A673 (cell line): ENCODE data around the gene CDKN2A. TPM values are rescaled to one million over a fixed set of nuclear protein-coding genes. Genes with fewer than 3 reads are reported as not detected.

ENCODE experiments used
- BruUV-seq: library from RNA; stranded (reverse); fragments of 400-500 nt; replicated peaks from 2 replicates; lab custom pipeline; 2021; lab: Mats Ljungman, UMichigan
- CTCF ChIA-PET: fragments of 300-600 bp; sonication (Branson Sonifier 250); formaldehyde crosslinking; loops from one replicate; lab custom pipeline; 2022; ENCODE audit warnings: antibody characterized with exemption; lab: Charles Lee
- POLR2A ChIA-PET: fragments of 300-600 bp; sonication (Branson Sonifier 250); formaldehyde crosslinking; loops from one replicate; lab custom pipeline; 2022; ENCODE audit warnings: antibody characterized with exemption; ENCODE audit not compliant: low non-redundant PET; lab: Charles Lee
- DNase-seq: peaks from one replicate; pipeline ENCODE4 v3.0.0-alpha.2; 2015; ENCODE audit warnings: low spot score
- H3K27ac ChIP-seq: fragments of 200-600 bp; sonication (generic); 2 replicates; pipeline ENCODE4 v1.5.1; 2016; ENCODE audit warnings: mixed run types, low read depth, mild to moderate bottlenecking, mixed read lengths, antibody characterized with exemption, low read length; ENCODE audit not compliant: poor library complexity, severe bottlenecking
- H3K27me3 ChIP-seq: fragments of 200-600 bp; sonication (generic); replicated peaks from 2 replicates; pipeline ENCODE4 v1.6.1; 2017; ENCODE audit warnings: mixed run types, low read depth, mild to moderate bottlenecking, mixed read lengths, antibody characterized with exemption, low read length; ENCODE audit not compliant: insufficient read depth, poor library complexity
- H3K36me3 ChIP-seq: fragments of 200-600 bp; sonication (generic); 2 replicates; pipeline ENCODE4 v1.6.1; 2016; ENCODE audit warnings: mixed run types, mild to moderate bottlenecking, mixed read lengths, antibody characterized with exemption, low read length; ENCODE audit not compliant: insufficient read depth, poor library complexity, severe bottlenecking
- H3K4me1 ChIP-seq: fragments of 200-600 bp; sonication (generic); 2 replicates; pipeline ENCODE4 v1.6.1; 2017; ENCODE audit warnings: mixed run types, mild to moderate bottlenecking, mixed read lengths, antibody characterized with exemption, low read length; ENCODE audit not compliant: insufficient read depth, poor library complexity, severe bottlenecking
- H3K4me3 ChIP-seq: fragments of 200-600 bp; sonication (generic); 2 replicates; pipeline ENCODE4 v1.5.1; 2016; ENCODE audit warnings: low read depth, mixed run types, mild to moderate bottlenecking, mixed read lengths, low read length; ENCODE audit not compliant: poor library complexity, severe bottlenecking
- H3K9me3 ChIP-seq: fragments of 200-600 bp; sonication (generic); 2 replicates; pipeline ENCODE4 v1.6.1; 2016; ENCODE audit warnings: mixed run types, low read depth, mild to moderate bottlenecking, mixed read lengths, antibody characterized with exemption, low read length; ENCODE audit not compliant: poor library complexity, severe bottlenecking
- EZH2 ChIP-seq: fragments of 200-600 bp; sonication (generic); IDR thresholded peaks from 2 replicates; pipeline ENCODE4 v1.6.1; 2017; ENCODE audit warnings: borderline replicate concordance, low read depth, mild to moderate bottlenecking, mixed read lengths, antibody characterized with exemption, low read length; ENCODE audit not compliant: poor library complexity, severe bottlenecking
- intact Hi-C: fragments of 100-400 bp; cut with micrococcal nuclease; formaldehyde crosslinking; loops from one replicate; pipeline ENCODE4 v1.10.0; 2022; ENCODE audit not compliant: unreplicated experiment
- total RNA-seq: library from RNA; stranded (reverse); gene quantifications from 2 replicates; pipeline ENCODE4 v1.2.3, GENCODE V29; 2021
- TF ChIP-seq, protein P1 (sequence below): fragments of 300-800, 200-600 bp; sonication (generic); conservative IDR thresholded peaks from 2 replicates; pipeline ENCODE4 v1.5.1; 2017; ENCODE audit warnings: low read depth, mild to moderate bottlenecking, antibody characterized with exemption, low read length, moderate library complexity, mixed read lengths

The CDKN2A gene
- total RNA-seq, 1 experiment from 2014 or later, result not detected

DNA sequence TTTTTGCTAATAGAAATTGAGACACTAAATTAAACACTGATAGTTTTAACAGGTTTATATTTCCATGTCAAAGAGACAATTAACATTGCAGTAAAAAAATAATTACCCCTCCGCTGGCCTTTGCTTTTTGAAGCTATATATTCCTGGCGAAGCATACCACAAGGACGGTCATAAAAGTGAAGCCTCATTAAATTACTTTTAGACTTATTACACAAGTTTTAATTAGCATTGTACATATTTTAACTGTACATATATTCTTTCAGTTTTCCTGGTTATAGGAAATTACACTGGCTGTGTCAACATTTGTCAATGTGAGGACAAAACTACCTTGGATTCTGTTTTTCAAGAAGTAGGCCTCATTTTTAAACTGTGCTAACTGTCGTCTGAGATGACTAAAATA is 1.2 kb downstream of the CDKN2A start:
- ChIA-PET POLR2A (no interaction called here), CTCF (no interaction called here)
- intact Hi-C loops, result no loop called here
- Histone ChIP-seq H3K36me3 (no peaks in the 10 kb centered on the region), H3K4me3 (no peak overlapping the region), H3K27ac (no peak overlapping the region), H3K4me1 (no peaks in the 10 kb centered on the region), H3K9me3 (no peaks in the 10 kb centered on the region), H3K27me3 (no peaks in the 10 kb centered on the region)
- no peak for TF ChIP-seq EZH2
- TF ChIP-seq, protein P1, sequence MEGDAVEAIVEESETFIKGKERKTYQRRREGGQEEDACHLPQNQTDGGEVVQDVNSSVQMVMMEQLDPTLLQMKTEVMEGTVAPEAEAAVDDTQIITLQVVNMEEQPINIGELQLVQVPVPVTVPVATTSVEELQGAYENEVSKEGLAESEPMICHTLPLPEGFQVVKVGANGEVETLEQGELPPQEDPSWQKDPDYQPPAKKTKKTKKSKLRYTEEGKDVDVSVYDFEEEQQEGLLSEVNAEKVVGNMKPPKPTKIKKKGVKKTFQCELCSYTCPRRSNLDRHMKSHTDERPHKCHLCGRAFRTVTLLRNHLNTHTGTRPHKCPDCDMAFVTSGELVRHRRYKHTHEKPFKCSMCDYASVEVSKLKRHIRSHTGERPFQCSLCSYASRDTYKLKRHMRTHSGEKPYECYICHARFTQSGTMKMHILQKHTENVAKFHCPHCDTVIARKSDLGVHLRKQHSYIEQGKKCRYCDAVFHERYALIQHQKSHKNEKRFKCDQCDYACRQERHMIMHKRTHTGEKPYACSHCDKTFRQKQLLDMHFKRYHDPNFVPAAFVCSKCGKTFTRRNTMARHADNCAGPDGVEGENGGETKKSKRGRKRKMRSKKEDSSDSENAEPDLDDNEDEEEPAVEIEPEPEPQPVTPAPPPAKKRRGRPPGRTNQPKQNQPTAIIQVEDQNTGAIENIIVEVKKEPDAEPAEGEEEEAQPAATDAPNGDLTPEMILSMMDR, result no peak
- no TSS peak for BruUV-seq
- no peak for DNase-seq

DNA sequence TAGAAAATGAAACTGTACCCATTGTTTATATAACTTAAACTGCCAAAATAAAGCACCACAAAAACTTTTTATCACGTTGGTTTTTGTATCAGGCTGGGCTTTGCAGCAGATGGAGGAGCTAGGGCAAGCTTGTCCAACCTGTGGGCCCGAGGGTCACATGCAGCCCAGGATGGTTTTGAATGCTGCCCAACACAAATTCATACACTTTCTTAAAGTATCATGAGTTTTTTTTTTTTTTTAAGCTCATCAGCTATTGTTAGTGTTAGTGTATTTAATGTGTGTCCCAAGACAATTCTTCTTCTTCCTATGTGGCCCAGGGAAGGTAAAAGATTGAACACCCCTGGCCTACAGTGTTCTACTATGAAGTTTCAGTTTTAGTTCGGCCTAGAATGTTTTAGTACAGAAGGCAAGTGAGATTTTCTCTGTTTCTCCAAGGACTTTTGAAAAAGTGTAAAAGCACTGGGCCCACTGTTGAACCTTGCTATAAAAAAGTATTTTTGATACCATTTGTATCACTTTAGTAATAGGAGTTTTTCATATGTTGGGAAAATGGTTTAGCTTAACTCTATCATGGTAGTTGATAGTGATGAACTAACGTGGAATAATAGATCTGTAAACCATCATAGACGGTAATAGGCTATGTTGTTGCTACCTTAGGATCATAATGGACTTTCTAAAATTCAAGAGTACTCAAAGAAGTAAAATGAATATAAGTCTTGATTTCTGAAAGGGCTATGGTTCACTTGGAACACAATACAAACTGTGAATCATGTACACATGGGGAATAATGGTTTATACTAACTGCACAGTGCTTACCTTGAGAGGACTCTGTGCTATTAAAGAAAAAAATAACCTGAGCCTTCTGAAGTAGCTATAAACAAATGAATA is 2.9 kb downstream of the CDKN2A start:
- BruUV-seq, result no TSS peak
- Histone ChIP-seq H3K36me3 (no peaks in the 10 kb centered on the region), H3K9me3 (no peaks in the 10 kb centered on the region), H3K27ac (no peak overlapping the region), H3K4me3 (no peak overlapping the region), H3K4me1 (no peaks in the 10 kb centered on the region), H3K27me3 (no peaks in the 10 kb centered on the region)
- TF ChIP-seq EZH2, result no peak
- TF ChIP-seq, protein P1, result no peak
- ChIA-PET POLR2A (no interaction called here), CTCF (no interaction called here)
- no peak for DNase-seq
- intact Hi-C loops, result no loop called here

DNA sequence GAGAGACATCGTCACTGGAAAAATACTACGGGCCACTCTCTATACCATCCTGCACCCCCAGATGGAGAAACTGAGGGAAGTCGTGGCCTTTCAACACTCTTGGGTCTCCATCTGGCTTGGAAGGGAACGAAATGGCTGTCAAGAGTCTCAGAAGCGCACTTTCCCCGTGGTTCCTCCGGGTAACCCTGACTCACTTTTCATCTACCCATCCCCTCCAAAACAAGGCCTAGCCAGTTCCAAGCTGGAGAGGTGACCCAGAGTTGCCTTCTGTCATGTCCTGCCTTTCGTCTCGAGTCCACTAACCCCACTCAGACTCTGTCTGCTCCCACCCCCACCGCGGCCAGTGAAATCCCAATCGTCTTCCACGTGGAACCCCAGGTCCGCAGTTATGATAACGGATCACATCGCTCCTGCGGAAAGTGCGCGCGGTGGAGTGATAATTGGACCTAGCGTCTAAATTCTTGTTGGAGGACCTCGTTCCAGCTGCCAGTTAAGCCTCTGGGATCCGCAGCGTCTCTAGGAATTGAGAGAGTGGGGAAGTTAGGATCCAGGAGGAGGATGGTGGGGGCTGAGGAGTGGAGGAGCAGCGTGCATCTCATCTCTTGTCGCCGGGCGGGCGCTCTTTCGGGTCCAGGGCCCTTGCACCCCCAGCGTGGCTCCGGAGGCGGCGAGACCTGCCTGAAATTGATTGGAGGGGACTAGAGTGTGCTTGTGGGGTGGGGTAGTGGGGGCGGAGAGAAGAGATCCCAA is 4.6 kb downstream of the CDKN2A start:
- BruUV-seq, result no TSS peak
- Histone ChIP-seq H3K27ac (no peak overlapping the region), H3K4me1 (no peaks in the 10 kb centered on the region), H3K27me3 (no peaks in the 10 kb centered on the region), H3K9me3 (no peaks in the 10 kb centered on the region), H3K36me3 (no peaks in the 10 kb centered on the region), H3K4me3 (no peak overlapping the region)
- no peak for DNase-seq
- POLR2A ChIA-PET, result no interaction called here
- intact Hi-C loops, result no loop called here
- CTCF ChIA-PET, result no interaction called here
- TF ChIP-seq EZH2, result no peak
- TF ChIP-seq, protein P1, result no peak
